OCI-M2 (cell line): ENCODE results near the gene SNRPD3.

ENCODE experiments used
- DNase-seq: peaks from one replicate; lab custom pipeline; 2025; ENCODE audit not compliant: unreplicated experiment; lab: John Stamatoyannopoulos, UW

Gene SNRPD3

GRCh38 chr22:24566899-24567511 lies 11.2 kb downstream of the SNRPD3 start:
- DNase-seq = no peak

GRCh38 chr22:24567668-24568067 lies 11.9 kb downstream of the SNRPD3 start:
- no peak for DNase-seq

- no peak for DNase-seq
These were observed 15.5 kb downstream of the SNRPD3 start for GRCh38 chr22:24571266-24571665.

- DNase-seq = no peak
These were observed 21.0 kb downstream of the SNRPD3 start for GRCh38 chr22:24576778-24577177.

GRCh38 chr22:24578355-24579257 lies 22.8 kb downstream of the SNRPD3 start:
- DNase-seq = no peak

- DNase-seq = no peak
These were observed 23.4 kb downstream of the SNRPD3 start for GRCh38 chr22:24579258-24579601.

GRCh38 chr22:24580276-24580675 lies 24.5 kb downstream of the SNRPD3 start:
- no peak for DNase-seq

GRCh38 chr22:24582056-24582814 lies 26.4 kb downstream of the SNRPD3 start:
- no peak for DNase-seq

- no peak for DNase-seq
These were observed 27.7 kb downstream of the SNRPD3 start for GRCh38 chr22:24583221-24584165.

GRCh38 chr22:24584166-24584790 lies 28.5 kb downstream of the SNRPD3 start:
- DNase-seq = no peak

GRCh38 chr22:24584871-24585411 lies 29.1 kb downstream of the SNRPD3 start:
- DNase-seq = no peak

- no peak for DNase-seq
These were observed 29.7 kb downstream of the SNRPD3 start for GRCh38 chr22:24585461-24585860.

GRCh38 chr22:24585927-24586546 lies 30.2 kb downstream of the SNRPD3 start:
- DNase-seq = no peak

GRCh38 chr22:24587251-24587650 lies 31.5 kb downstream of the SNRPD3 start:
- DNase-seq = no peak

- no peak for DNase-seq
These were observed 32.1 kb downstream of the SNRPD3 start for GRCh38 chr22:24587948-24588347.

GRCh38 chr22:24588381-24588756 lies 32.6 kb downstream of the SNRPD3 start:
- no peak for DNase-seq

GRCh38 chr22:24588757-24589481 lies 33.1 kb downstream of the SNRPD3 start:
- no peak for DNase-seq

GRCh38 chr22:24589518-24590030 lies 33.8 kb downstream of the SNRPD3 start:
- no peak for DNase-seq
